Pancreas (tissue), 10 donors: Measurements from ENCODE around the gene TNPO3. TPM values are rescaled to one million over a fixed set of nuclear protein-coding genes. Genes with fewer than 3 reads are reported as not detected.

Experiments
- ATAC-seq, 4 donors: fragments of 200-7000 bp; cut with Tn5 transposase; one replicate each; pipeline versions ENCODE4 v1.8.0 to v1.9.1; 2020; ENCODE audit warnings: mild to moderate bottlenecking in 4 of 4, moderate library complexity in 4 of 4
- DNase-seq, 6 donors: peaks; one replicate each; pipeline ENCODE4 v3.0.0-alpha.2; 2020
- FAIRE-seq: peaks from 2 replicates; lab custom pipeline; 2012; peaks lifted over from hg19 to GRCh38; lab: Jason Lieb, UNC
- H3K27ac ChIP-seq, 4 donors: fragments of 200-600 bp; sonication (generic); 1 replicate in 3 of 4; 2 replicates in 1 of 4; pipeline versions ENCODE4 v1.5.0 to v1.8.0; 2020
- H3K27me3 ChIP-seq, 4 donors: fragments of 200-600 bp; one replicate each; pipeline ENCODE4 v1.8.0; 2021
- H3K36me3 ChIP-seq, 3 donors: fragments of 200-600 bp; sonication (generic) in 1 of 3; one replicate each; pipeline versions ENCODE4 v1.5.0 to v1.8.0; 2020 to 2021
- H3K4me1 ChIP-seq, 3 donors: fragments of 200-600 bp; one replicate each; pipeline ENCODE4 v1.8.0; 2021
- H3K4me3 ChIP-seq, 4 donors: fragments of 200-600 bp; sonication (generic) in 2 of 4; one replicate each; pipeline versions ENCODE4 v1.5.0 to v1.8.0; 2020 to 2021
- H3K9me3 ChIP-seq, 4 donors: fragments of 200-600 bp; one replicate each; pipeline ENCODE4 v1.8.0; 2021
- WGBS, 2 donors: extraction: QIAGEN DNeasy Blood & Tissue Kit; methylation state at CpG; one replicate each; pipeline ENCODE4 v1.1.7; 2013; 5-methylcytosine and 5-hydroxymethylcytosine counted together
- intact Hi-C, 3 donors: fragments of 100-400 bp; cut with DNase I; formaldehyde crosslinking; loops; one replicate each; pipeline versions ENCODE4 v1.11.1 to v1.14.2; 2022
- polyA plus RNA-seq, 2 donors: library from polyadenylated mRNA; stranded (reverse); fragments of 200-250 nt; gene quantifications; one replicate each; pipeline ENCODE4 v1.2.3, GENCODE V29; 2013
- total RNA-seq, 6 donors: library from RNA; stranded (reverse); fragmentation: NEBNext Ultra II Directional in 4 of 6; extraction: Animal tissue kit (Norgen Biotek cat#: 25700) in 4 of 6; gene quantifications; one replicate each; pipeline versions ENCODE4 v1.2.1 to v1.2.4, GENCODE V29; 2021 to 2023
- TF ChIP-seq, protein P1 (sequence below), 4 donors: fragments of 200-600 bp; sonication (generic) in 3 of 4; IDR thresholded peaks; one replicate each; pipeline versions ENCODE4 v1.5.0 to v1.8.0; 2021; ENCODE audit warnings: antibody characterized with exemption in 4 of 4
- donor health status: healthy with polysubstance abuse.
- donor health status: DM: no; HTN: no; CAD: no; lungs with moderate emphysema.
- donor health status: DM: no; HTN: no; CAD: no.
- donor health status: control.
- donor health status: control.
- donor health status: Bipolar disorder and iron deficiency.
- donor health status: DM: yes; HTN: yes; CAD: no.
- donor health status: DM: no; HTN: no; CAD: no.
- donor health status: DM: no; HTN: no; CAD: no.
- donor health status: DM: yes; HTN: yes; CAD: no.

Gene TNPO3
- total and polyA plus RNA-seq, 8 donors = 6.5 to 20.7 (median 14.6) TPM

GRCh38 chr7:128922496-128923410, 132.2 kb downstream of the TNPO3 start:
- WGBS, 2 donors = 71 to 75% methylated on average over 16 of the region's 16 CpGs
- Histone ChIP-seq H3K27ac (no peak overlapping the region), H3K9me3 (no peaks in the 10 kb centered on the region), H3K27me3 (no peaks in the 10 kb centered on the region), H3K4me3 (no peak overlapping the region), H3K4me1 (no peaks in the 10 kb centered on the region), H3K36me3 (no peaks in the 10 kb centered on the region)
- peak in 1 of 6 donors; percentile 8 for DNase-seq
- TF ChIP-seq, protein P1, sequence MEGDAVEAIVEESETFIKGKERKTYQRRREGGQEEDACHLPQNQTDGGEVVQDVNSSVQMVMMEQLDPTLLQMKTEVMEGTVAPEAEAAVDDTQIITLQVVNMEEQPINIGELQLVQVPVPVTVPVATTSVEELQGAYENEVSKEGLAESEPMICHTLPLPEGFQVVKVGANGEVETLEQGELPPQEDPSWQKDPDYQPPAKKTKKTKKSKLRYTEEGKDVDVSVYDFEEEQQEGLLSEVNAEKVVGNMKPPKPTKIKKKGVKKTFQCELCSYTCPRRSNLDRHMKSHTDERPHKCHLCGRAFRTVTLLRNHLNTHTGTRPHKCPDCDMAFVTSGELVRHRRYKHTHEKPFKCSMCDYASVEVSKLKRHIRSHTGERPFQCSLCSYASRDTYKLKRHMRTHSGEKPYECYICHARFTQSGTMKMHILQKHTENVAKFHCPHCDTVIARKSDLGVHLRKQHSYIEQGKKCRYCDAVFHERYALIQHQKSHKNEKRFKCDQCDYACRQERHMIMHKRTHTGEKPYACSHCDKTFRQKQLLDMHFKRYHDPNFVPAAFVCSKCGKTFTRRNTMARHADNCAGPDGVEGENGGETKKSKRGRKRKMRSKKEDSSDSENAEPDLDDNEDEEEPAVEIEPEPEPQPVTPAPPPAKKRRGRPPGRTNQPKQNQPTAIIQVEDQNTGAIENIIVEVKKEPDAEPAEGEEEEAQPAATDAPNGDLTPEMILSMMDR (IDR thresholded peaks at IDR 0.05) = no peak
- intact Hi-C loops = no loop called here
- ATAC-seq = no peak
- FAIRE-seq = no peak

- TF ChIP-seq, protein P1 (IDR thresholded peaks at IDR 0.05) = no peak
- DNase-seq (peak in 1 of 6 donors; percentile 9), ATAC-seq (no peak), FAIRE-seq (no peak)
- H3K9me3 ChIP-seq = no peaks in the 10 kb centered on the region
- no peaks in the 10 kb centered on the region for H3K27me3 ChIP-seq
- H3K4me3 ChIP-seq = no peak overlapping the region
- no peaks in the 10 kb centered on the region for H3K4me1 ChIP-seq
- intact Hi-C loops = no loop called here
- 76 to 78% methylated on average over 9 of the region's 9 CpGs for WGBS, 2 donors
- H3K36me3 ChIP-seq = no peaks in the 10 kb centered on the region
- H3K27ac ChIP-seq = no peak overlapping the region
Observed at GRCh38 chr7:128921866-128922440, 133.0 kb downstream of the TNPO3 start.

DNA sequence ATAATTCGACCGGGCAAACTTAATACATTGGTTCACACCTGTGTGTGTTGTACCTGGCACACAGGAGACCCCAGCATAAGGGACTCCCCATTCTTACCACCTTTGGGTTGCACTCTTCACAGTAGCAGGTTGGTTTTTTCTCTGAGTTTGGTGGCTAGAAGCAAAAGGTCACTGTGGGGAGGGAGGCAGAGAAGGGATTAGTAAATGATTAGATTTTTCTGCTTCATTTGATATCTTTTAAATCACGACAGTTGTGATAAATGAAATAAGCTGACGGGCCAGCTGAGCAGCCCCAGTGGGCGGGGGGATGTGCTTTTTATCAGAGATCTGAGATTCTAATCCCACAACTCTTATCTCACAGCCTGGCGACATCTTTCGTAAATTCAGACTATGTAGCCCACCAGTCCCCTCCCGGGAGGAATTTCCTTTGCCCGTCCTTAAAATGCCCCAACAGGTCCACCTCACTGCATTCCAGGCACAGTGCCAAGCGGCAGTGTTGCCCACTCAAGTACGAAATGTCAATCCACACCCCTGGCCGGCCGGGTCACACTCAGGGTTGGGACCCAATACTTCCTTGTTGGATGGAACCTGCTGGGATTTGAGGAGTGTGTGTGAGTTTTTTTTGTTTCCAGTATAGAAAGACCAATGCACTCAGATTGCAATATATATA, 133.9 kb downstream of the TNPO3 start:
- Histone ChIP-seq H3K27ac (peak overlapping the region in 1 of 4 donors; percentile 37), H3K9me3 (no peaks in the 10 kb centered on the region), H3K27me3 (no peaks in the 10 kb centered on the region), H3K4me1 (no peaks in the 10 kb centered on the region), H3K4me3 (no peak overlapping the region), H3K36me3 (no peaks in the 10 kb centered on the region)
- intact Hi-C loops = no loop called here
- peak in 5 of 6 donors; percentile 11 to 66 (median 26) for DNase-seq
- TF ChIP-seq, protein P1 (IDR thresholded peaks at IDR 0.05) = no peak
- peak in 1 of 4 donors; percentile 60 for ATAC-seq
- 24 to 25% methylated on average over 13 of the region's 13 CpGs for WGBS, 2 donors
- no peak for FAIRE-seq

GRCh38 chr7:128919881-128920799, 134.8 kb downstream of the TNPO3 start:
- Histone ChIP-seq H3K27ac (no peak overlapping the region), H3K4me1 (no peaks in the 10 kb centered on the region), H3K27me3 (no peaks in the 10 kb centered on the region), H3K36me3 (no peaks in the 10 kb centered on the region), H3K4me3 (no peak overlapping the region), H3K9me3 (no peaks in the 10 kb centered on the region)
- peak in 1 of 6 donors; percentile 10 for DNase-seq
- peak in 2 of 4 donors; percentile 33 to 35 for ATAC-seq
- no peak for FAIRE-seq
- intact Hi-C loops = no loop called here
- TF ChIP-seq, protein P1 (IDR thresholded peaks at IDR 0.05) = no peak
- WGBS, 2 donors = 58% methylated on average over 14 of the region's 14 CpGs
